Stimulated activated CD8-positive, alpha-beta memory T cell treated with anti-CD3 and anti-CD28 coated beads, Interleukin-4, amount 100 ng/mL, for 24 hours (primary cell): ENCODE measurements around the gene BICRAL.
"Not testable (repeated sequence)": the region's sequence is repeated elsewhere in the genome, so short reads cannot be mapped to it uniquely, and the experiment has no call there.

Source experiments
- DNase-seq: peaks from one replicate; pipeline ENCODE4 v3.0.0-alpha.2; 2020; ENCODE audit warnings: low read depth

The BICRAL gene

GRCh38 chr6:42781796-42782688 is at the start of gene BICRAL:
TSS of gene BICRAL (plus strand) at chr6:42782052. CDS start at chr6:42822023, 39,971 bp downstream.
- peak; percentile 60 for DNase-seq

GRCh38 chr6:42733867-42734481 is 47.9 kb upstream of the BICRAL start:
- not testable (repeated sequence) for DNase-seq

GRCh38 chr6:42735976-42736375 is 45.9 kb upstream of the BICRAL start:
- DNase-seq, result no peak

GRCh38 chr6:42740725-42741124 is 41.1 kb upstream of the BICRAL start:
- no peak for DNase-seq

GRCh38 chr6:42742116-42742894 is 39.5 kb upstream of the BICRAL start:
- no peak for DNase-seq

GRCh38 chr6:42744351-42744893 is 37.4 kb upstream of the BICRAL start:
- DNase-seq, result no peak

GRCh38 chr6:42745083-42745639 is 36.7 kb upstream of the BICRAL start:
- peak; percentile 25 for DNase-seq

- DNase-seq, result peak; percentile 84
Measured at GRCh38 chr6:42745640-42746462, 36.0 kb upstream of the BICRAL start, which contains the start of gene TBCC. TSS of gene TBCC (minus strand) at chr6:42746103. CDS start at chr6:42746073, 30 bp downstream.

- peak; percentile 73 for DNase-seq
Measured at GRCh38 chr6:42746463-42747391, 35.1 kb upstream of the BICRAL start.

GRCh38 chr6:42748203-42748898 is 33.5 kb upstream of the BICRAL start:
- no peak for DNase-seq

GRCh38 chr6:42751055-42751454 is 30.8 kb upstream of the BICRAL start:
- DNase-seq, result no peak

GRCh38 chr6:42754759-42755158 is 27.1 kb upstream of the BICRAL start:
- no peak for DNase-seq

GRCh38 chr6:42756722-42757121 is 25.1 kb upstream of the BICRAL start:
- no peak for DNase-seq

GRCh38 chr6:42758756-42759430 is 23.0 kb upstream of the BICRAL start:
- no peak for DNase-seq

- no peak for DNase-seq
Measured at GRCh38 chr6:42761287-42762067, 20.4 kb upstream of the BICRAL start.

GRCh38 chr6:42762426-42762859 is 19.4 kb upstream of the BICRAL start:
- no peak for DNase-seq

- DNase-seq, result no peak
Measured at GRCh38 chr6:42762950-42763349, 18.9 kb upstream of the BICRAL start.
